SK-N-SH treated with all-trans-retinoic acid at 6 μM for 48 hours (cell line): ENCODE results near the gene DDX52.

Experiments
- ATAC-seq: fragments of 200-7000 bp; cut with Tn5 transposase; 3 replicates; pipeline ENCODE4 v1.9.1; 2020; ENCODE audit warnings: mild to moderate bottlenecking, moderate library complexity
- ARNTL ChIP-seq: fragments of 450-650 bp; formaldehyde crosslinking; IDR thresholded peaks from 2 replicates; pipeline ENCODE4 v1.5.0; 2020; ENCODE audit warnings: low read depth, mild to moderate bottlenecking, moderate library complexity, borderline replicate concordance
- BACH2 ChIP-seq: fragments of 250-450 bp; sonication (Bioruptor Pico); IDR thresholded peaks from 2 replicates; pipeline ENCODE4 v1.9.0; 2021; ENCODE audit warnings: mild to moderate bottlenecking, borderline replicate concordance
- CREB5 ChIP-seq: fragments of 250-450 bp; sonication (Bioruptor Pico); IDR thresholded peaks from 2 replicates; pipeline ENCODE4 v1.5.1; 2020; ENCODE audit warnings: low read depth, mild to moderate bottlenecking, moderate library complexity
- CSDC2 ChIP-seq: fragments of 250-450 bp; sonication (Bioruptor Pico); IDR thresholded peaks from 2 replicates; pipeline ENCODE4 v1.5.0; 2020; ENCODE audit warnings: mild to moderate bottlenecking, moderate library complexity
- CSRNP3 ChIP-seq: fragments of 250-450 bp; sonication (Bioruptor Pico); IDR thresholded peaks from 2 replicates; pipeline ENCODE4 v1.5.1; 2021; ENCODE audit warnings: mild to moderate bottlenecking, moderate library complexity
- ESRRG ChIP-seq: fragments of 250-450 bp; sonication (Bioruptor Pico); IDR thresholded peaks from 2 replicates; pipeline ENCODE4 v1.6.1; 2021; ENCODE audit warnings: mild to moderate bottlenecking
- GLIS3 ChIP-seq: fragments of 250-450 bp; sonication (Bioruptor Pico); IDR thresholded peaks from 2 replicates; pipeline ENCODE4 v1.5.0; 2020; ENCODE audit warnings: mild to moderate bottlenecking, moderate library complexity
- OSR1 ChIP-seq: fragments of 250-450 bp; sonication (Bioruptor Pico); IDR thresholded peaks from 2 replicates; pipeline ENCODE4 v1.8.0; 2022; ENCODE audit warnings: moderate library complexity, mild to moderate bottlenecking, inconsistent platforms
- PATZ1 ChIP-seq: fragments of 250-450 bp; sonication (Bioruptor Pico); IDR thresholded peaks from 2 replicates; pipeline ENCODE4 v1.8.0; 2020; ENCODE audit warnings: mild to moderate bottlenecking, moderate library complexity, borderline replicate concordance
- POU6F1 ChIP-seq: fragments of 250-450 bp; sonication (Bioruptor Pico); IDR thresholded peaks from 2 replicates; pipeline ENCODE4 v1.8.0; 2021; ENCODE audit warnings: low read depth, mild to moderate bottlenecking, moderate library complexity, borderline replicate concordance
- PPARA ChIP-seq: fragments of 250-450 bp; sonication (Bioruptor Pico); IDR thresholded peaks from 2 replicates; pipeline ENCODE4 v1.5.0; 2020; ENCODE audit warnings: mild to moderate bottlenecking, borderline replicate concordance
- RARB ChIP-seq: fragments of 250-450 bp; sonication (Bioruptor Pico); IDR thresholded peaks from 2 replicates; pipeline ENCODE4 v1.8.0; 2021; ENCODE audit warnings: mild to moderate bottlenecking, moderate library complexity
- SNAI2 ChIP-seq: fragments of 250-450 bp; sonication (Bioruptor Pico); IDR thresholded peaks from 2 replicates; pipeline ENCODE4 v1.5.0; 2020; ENCODE audit warnings: mild to moderate bottlenecking, moderate library complexity
- TCF4 ChIP-seq: fragments of 250-450 bp; sonication (Bioruptor Pico); IDR thresholded peaks from 2 replicates; pipeline ENCODE4 v1.8.0; 2021; ENCODE audit warnings: mild to moderate bottlenecking, moderate library complexity, borderline replicate concordance
- TOX ChIP-seq: fragments of 250-450 bp; sonication (Bioruptor Pico); IDR thresholded peaks from 2 replicates; pipeline ENCODE4 v1.8.0; 2021; ENCODE audit warnings: mild to moderate bottlenecking, moderate library complexity, borderline replicate concordance
- TSHZ2 ChIP-seq: fragments of 250-450 bp; sonication (Bioruptor Pico); IDR thresholded peaks from 2 replicates; pipeline ENCODE4 v1.5.0; 2020; ENCODE audit warnings: mild to moderate bottlenecking, moderate library complexity
- ZC3H10 ChIP-seq: fragments of 250-450 bp; sonication (Bioruptor Pico); IDR thresholded peaks from 2 replicates; pipeline ENCODE4 v1.5.1; 2021; ENCODE audit warnings: mild to moderate bottlenecking, moderate library complexity
- ZFP3 ChIP-seq: fragments of 250-450 bp; sonication (Bioruptor Pico); IDR thresholded peaks from 2 replicates; pipeline ENCODE4 v1.5.0; 2020; ENCODE audit warnings: mild to moderate bottlenecking, moderate library complexity
- ZFP30 ChIP-seq: fragments of 450-650 bp; formaldehyde crosslinking; IDR thresholded peaks from 2 replicates; pipeline ENCODE4 v1.5.0; 2022; ENCODE audit warnings: mild to moderate bottlenecking, moderate library complexity
- ZNF565 ChIP-seq: fragments of 450-650 bp; formaldehyde crosslinking; conservative IDR thresholded peaks from 2 replicates; pipeline ENCODE4 v1.5.0; 2020; ENCODE audit warnings: low read depth, mild to moderate bottlenecking, moderate library complexity
- ZNF70 ChIP-seq: fragments of 450-650 bp; formaldehyde crosslinking; IDR thresholded peaks from 2 replicates; pipeline ENCODE4 v1.5.0; 2020; ENCODE audit warnings: mild to moderate bottlenecking, moderate library complexity
- ZNF8 ChIP-seq: fragments of 450-650 bp; formaldehyde crosslinking; IDR thresholded peaks from 2 replicates; pipeline ENCODE4 v1.5.0; 2020; ENCODE audit warnings: mild to moderate bottlenecking, moderate library complexity

DDX52 gene

GRCh38 chr17:37657202-37657601, 14.0 kb upstream of the DDX52 start (continued):
- TF ChIP-seq CSRNP3 (CRISPR knock-in tag) (no peak), TOX (no peak), TCF4 (CRISPR knock-in tag) (no peak), ZFP3 (CRISPR knock-in tag) (no peak), GLIS3 (CRISPR knock-in tag) (no peak), ZNF8 (no peak), ZFP30 (CRISPR knock-in tag) (no peak)
- TF ChIP-seq, all 23 proteins: peak for 0

GRCh38 chr17:37651849-37652248, 8.6 kb upstream of the DDX52 start:
- no peak for ATAC-seq
- no peak for TF ChIP-seq ZNF70 (CRISPR knock-in tag)
- TF ChIP-seq ZFP3 (CRISPR knock-in tag), result no peak
- TF ChIP-seq TOX, result no peak
- TF ChIP-seq OSR1 (CRISPR knock-in tag), result no peak
- TF ChIP-seq PPARA (CRISPR knock-in tag), result no peak
- TF ChIP-seq RARB, result no peak
- TF ChIP-seq ZNF565, result no peak
- TF ChIP-seq POU6F1 (CRISPR knock-in tag), result no peak
- TF ChIP-seq CSRNP3 (CRISPR knock-in tag), result no peak
- no peak for TF ChIP-seq GLIS3 (CRISPR knock-in tag)
- no peak for TF ChIP-seq CSDC2 (CRISPR knock-in tag)
- no peak for TF ChIP-seq SNAI2 (CRISPR knock-in tag)
- no peak for TF ChIP-seq ZFP30 (CRISPR knock-in tag)
- no peak for TF ChIP-seq ZNF8
- TF ChIP-seq ZC3H10 (CRISPR knock-in tag), result no peak
- TF ChIP-seq PATZ1 (CRISPR knock-in tag), result no peak
- no peak for TF ChIP-seq ARNTL
- TF ChIP-seq BACH2 (CRISPR knock-in tag), result no peak
- TF ChIP-seq CREB5, result no peak

- ATAC-seq, result peak; percentile 91
- TF ChIP-seq BACH2 (CRISPR knock-in tag) (no peak), CREB5 (no peak), TCF4 (CRISPR knock-in tag) (no peak), ESRRG (no peak), TOX (no peak), ZNF8 (no peak), TSHZ2 (no peak), ARNTL (no peak), CSRNP3 (CRISPR knock-in tag) (no peak), OSR1 (CRISPR knock-in tag) (no peak), ZNF70 (CRISPR knock-in tag) (no peak), ZC3H10 (CRISPR knock-in tag) (no peak), CSDC2 (CRISPR knock-in tag) (no peak), PPARA (CRISPR knock-in tag) (no peak)
Measured at GRCh38 chr17:37650419-37651003, 7.3 kb upstream of the DDX52 start.
